Fibroblast of villous mesenchyme (primary cell): Measurements from ENCODE around the gene CARHSP1. TPM values are rescaled to one million over a fixed set of nuclear protein-coding genes. Genes with fewer than 3 reads are reported as not detected.
A peak's percentile ranks its signal among the peaks of the same experiment; 100 is the strongest.

Experiments used
- DNase-seq: peaks from one replicate; pipeline ENCODE4 v3.0.0-alpha.2; 2010; ENCODE audit warnings: low read depth
- H3K4me3 ChIP-seq: 2 replicates; pipeline ENCODE4 v1.5.1; 2011; ENCODE audit warnings: low read depth, mild to moderate bottlenecking, low read length
- total RNA-seq: library from RNA; depleted of rRNA; stranded (reverse); fragments of >200 nt; gene quantifications from 2 replicates; pipeline ENCODE4 v1.2.3, GENCODE V29; 2012
- TF ChIP-seq, protein P1 (sequence below): IDR thresholded peaks from 2 replicates; pipeline ENCODE4 v1.5.1; 2012; ENCODE audit warnings: low read depth, mild to moderate bottlenecking, low read length; ENCODE audit not compliant: insufficient read depth

CARHSP1 gene
- total RNA-seq, 1 donor, result 165 TPM

DNA sequence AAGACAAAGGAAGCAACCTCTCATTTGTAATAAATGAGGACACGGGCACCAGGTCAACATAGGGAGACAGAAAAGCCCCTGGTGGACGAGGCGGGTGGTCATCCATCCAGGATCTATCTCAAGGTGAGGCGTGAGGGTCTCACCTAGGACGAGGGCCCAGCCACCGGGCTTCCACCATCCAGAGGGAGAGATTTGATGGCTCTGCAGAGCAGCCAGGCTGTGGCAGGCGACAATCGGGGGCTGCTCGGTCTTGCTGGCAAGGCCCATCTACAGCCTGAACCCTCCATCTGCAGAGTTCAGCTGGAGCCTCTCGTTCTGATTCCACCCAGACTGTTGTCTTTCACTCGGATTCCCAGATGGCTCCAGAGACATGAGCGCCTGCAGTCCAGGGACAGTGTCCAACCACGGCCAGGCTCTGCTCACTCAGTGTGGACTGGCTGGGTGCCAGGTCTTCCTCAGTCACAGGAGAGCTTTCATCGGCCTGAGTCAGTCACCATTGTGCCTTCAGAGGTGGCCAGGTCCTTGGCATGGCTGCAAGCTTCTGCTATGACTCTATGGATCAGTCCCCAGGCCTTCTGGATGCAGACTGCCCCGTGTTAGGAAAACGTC is 19.2 kb upstream of the CARHSP1 start:
- DNase-seq, result peak; percentile 67
- H3K4me3 ChIP-seq, result no peak overlapping the region
- TF ChIP-seq, protein P1, sequence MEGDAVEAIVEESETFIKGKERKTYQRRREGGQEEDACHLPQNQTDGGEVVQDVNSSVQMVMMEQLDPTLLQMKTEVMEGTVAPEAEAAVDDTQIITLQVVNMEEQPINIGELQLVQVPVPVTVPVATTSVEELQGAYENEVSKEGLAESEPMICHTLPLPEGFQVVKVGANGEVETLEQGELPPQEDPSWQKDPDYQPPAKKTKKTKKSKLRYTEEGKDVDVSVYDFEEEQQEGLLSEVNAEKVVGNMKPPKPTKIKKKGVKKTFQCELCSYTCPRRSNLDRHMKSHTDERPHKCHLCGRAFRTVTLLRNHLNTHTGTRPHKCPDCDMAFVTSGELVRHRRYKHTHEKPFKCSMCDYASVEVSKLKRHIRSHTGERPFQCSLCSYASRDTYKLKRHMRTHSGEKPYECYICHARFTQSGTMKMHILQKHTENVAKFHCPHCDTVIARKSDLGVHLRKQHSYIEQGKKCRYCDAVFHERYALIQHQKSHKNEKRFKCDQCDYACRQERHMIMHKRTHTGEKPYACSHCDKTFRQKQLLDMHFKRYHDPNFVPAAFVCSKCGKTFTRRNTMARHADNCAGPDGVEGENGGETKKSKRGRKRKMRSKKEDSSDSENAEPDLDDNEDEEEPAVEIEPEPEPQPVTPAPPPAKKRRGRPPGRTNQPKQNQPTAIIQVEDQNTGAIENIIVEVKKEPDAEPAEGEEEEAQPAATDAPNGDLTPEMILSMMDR, result no peak

DNA sequence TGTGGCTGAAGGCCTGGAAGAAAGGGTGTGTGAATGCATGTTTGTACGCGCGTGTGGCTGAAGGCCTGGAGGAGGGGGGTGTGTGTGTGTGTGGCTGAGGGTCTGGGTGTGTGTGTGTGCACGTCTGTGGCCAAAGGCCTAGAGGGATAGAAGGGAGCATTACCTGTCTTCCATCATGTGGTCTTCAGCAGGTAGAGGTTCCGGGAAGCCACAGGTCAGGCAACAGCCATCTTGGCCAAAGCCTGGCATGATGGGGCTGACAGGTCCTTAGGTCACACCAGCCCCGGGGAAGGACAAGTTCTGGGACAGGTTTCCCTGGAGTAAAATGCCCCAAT is 18.6 kb upstream of the CARHSP1 start:
- TF ChIP-seq, protein P1, result no peak
- H3K4me3 ChIP-seq, result no peak overlapping the region
- no peak for DNase-seq

DNA sequence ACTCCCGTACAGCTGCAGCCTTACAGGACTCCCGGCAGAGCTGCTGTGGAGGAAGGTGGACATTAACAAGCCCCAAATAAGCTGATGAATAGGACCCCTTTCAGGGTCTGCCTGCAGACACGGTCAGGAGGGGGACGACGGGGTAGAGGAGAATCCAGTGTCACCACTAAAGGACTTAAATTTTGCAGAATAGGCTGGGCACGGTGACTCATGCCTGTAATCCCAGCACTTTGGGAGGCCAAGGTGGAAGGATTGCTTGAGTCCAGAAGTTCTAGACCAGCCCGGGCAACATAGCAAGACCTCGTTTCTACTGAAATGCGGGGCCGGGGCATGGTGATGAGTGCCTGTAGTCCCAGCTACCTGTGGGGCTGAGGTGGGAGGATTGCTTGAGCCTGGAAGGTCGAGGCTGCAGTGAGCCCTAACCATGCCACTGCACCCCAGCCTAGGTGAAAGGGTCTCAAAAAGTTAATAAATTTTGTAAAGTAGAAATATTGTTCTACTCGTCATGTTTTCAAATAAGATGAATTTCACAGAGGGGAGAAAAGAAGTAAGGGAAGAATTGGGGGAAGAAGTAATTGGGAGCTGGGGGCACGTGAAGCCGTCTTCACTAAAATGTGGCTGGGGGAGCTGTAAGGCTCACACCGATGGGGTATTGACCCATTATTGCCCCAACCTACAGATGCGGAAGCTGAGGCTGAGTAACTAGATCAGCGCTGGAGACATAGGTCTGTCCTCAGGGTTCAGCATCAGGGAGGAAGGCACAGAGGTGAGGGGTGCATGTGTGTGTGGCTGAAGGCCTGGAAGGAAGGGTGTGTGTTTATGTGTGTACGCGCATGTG is 18.0 kb upstream of the CARHSP1 start:
- no peak for DNase-seq
- TF ChIP-seq, protein P1, result no peak
- H3K4me3 ChIP-seq, result no peak overlapping the region

DNA sequence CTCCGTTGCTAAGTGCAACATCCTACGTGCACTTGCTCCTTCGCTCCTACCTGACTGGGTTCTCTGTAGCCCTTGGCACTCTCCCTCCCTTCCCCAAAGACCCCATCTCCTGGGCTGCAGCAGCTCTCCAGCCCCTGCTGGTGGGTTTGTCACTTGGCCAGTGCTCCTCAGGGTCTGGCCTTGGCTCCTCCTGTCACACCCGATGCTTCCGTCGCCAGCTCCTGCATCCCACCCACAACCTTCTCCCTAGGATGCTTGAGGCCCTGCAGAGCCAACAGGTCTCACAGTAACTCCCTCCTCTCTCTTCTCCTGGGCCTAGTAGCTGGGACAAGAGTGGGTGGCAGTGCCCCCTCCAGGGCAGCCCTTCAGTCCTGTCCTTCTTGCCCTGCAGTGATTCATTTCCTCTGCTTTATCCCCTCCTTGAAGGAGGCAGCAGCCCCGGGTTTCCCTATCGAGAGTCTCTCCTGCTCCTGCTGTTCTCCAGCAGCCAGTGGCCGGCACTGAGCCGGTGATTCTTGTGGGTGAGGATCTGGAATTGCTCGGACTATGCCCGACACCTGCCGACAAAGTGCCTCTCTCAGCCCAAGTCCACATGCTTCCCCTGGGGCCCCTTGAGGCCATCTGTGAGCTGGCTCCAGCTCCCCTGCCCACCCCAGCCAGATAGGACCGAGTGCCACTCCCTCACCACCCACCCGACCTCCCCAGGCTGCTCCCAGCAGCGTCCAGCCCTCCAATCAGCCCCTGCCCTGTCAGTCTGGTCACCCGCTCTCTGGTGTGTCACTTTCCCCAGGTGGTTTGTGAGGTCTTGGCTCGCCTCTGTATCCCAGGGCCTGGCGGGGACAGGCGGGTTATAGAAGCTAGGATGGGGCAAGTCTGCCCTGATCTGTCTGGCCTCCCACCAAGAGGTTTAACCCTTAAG is 17.1 kb upstream of the CARHSP1 start:
- peak; percentile 58 for DNase-seq
- TF ChIP-seq, protein P1, result no peak
- no peak overlapping the region for H3K4me3 ChIP-seq

DNA sequence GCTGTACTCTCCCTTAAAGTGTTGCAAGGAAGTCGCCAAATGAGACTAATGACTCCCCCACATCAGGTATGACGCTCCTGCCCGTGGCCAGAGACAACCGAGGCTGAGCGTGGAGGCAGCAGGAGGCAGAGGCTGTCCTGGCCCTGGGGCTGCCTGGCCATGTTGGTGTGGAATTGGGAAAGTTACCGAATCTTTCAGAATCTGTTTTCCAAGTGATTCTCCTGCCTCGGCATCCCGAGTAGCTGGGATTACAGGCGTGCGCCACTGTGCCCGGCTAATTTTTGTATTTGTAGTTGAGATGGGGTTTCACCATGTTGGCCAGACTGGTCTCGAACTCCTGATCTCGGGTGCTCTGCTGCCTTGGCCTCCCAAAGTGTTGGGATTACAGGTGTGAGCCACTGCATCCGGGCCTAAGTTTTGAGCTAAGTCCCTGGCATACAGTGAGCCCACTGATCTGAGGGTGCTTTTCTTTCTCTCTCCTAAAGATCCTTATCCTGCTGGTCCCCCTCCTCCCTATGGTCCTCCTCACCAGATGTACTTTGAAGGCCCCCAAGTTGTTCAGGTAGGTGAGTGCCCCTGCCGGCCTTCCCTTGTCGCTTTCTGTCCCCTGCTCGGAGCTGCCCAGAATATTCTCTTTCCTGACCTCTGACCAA is 14.0 kb upstream of the CARHSP1 start:
- DNase-seq, result no peak
- TF ChIP-seq, protein P1, result no peak
- H3K4me3 ChIP-seq, result no peak overlapping the region

DNA sequence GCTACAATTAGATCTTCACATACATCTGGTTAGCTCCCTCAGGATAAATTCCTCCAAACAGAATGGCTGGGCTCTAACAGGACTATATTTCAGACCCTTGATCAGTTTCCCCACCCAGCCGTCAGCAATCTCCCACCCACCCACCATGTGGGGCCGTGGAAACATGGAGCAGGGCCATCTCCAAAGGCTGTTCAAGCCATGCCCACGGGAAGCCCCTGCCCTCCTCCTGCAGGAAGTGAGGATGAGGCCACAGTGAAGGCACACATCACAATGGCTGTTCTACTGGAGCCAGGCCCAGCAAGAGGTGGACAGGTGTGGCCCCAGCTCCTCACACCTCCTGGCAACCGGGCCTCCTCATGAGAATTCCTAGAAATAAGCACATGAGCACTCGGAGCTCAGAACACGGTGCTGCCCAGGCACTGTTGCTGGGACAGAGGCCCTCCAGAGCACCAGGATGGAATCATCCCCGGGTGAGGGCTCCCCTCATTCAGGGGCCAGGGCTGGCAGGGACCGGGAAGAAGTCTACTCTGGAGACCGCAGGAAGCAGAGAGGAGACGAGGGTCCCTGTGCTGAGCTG is 13.3 kb upstream of the CARHSP1 start, which contains the start of gene LITAFD:
TSS of gene LITAFD (plus strand) at position 311 of the 577 bp plus-strand sequence. CDS start 2,005 bp downstream, outside the sequence.
- TF ChIP-seq, protein P1, result no peak
- H3K4me3 ChIP-seq, result no peak within 1 kb of the TSS
- DNase-seq, result no peak
